Measurements from ENCODE around the gene SRGAP3. TPM values are rescaled to one million over a fixed set of nuclear protein-coding genes. Genes with fewer than 3 reads are reported as not detected.
A peak's percentile ranks its signal among the peaks of the same experiment; 100 is the strongest.

Gene SRGAP3
- total and polyA plus RNA-seq, 2 experiments from 2014 or later: 7.4 to 8.3 TPM

DNA sequence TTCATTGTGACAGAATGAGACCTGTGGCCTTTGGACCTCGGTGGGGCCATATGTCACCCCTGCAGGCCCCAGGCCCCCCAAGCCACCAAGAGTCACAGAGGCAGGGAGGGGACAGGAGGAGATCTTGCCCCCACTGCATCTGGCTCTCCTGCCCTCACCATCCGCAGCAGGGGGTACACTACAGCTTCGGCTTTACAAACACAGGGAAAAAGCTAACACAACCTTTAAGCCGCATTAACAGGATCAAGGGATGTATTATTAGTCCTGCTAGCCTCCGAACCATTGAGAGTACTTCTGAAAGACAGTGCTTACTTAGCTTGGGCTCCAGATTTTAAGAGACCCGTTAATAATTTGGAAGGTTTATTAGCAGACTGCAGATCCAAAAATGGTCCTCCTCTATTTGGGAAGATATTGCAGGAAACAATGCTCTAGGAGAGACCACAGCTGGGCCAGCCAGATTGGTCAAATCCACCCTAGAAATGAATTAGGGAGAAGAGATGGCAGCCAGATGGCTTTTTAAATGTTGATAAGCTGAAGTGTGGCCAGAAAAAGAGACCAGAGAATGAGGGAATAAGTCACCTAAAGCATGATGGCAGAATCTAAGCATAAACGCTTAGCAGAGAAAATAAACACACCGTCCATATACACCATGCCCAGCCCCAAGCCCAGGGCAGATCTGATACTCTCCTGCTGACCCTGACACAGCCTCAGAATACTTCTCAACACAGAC lies 31.5 kb downstream of the SRGAP3 start:
- H3K4me1 ChIP-seq (ENCODE audit: insufficient read depth): no peaks in the 10 kb centered on the region
- H3K36me3 ChIP-seq (replicated peaks; ENCODE audit: insufficient read depth, low read depth): no peaks in the 10 kb centered on the region
- H3K4me2 ChIP-seq: no peak overlapping the region
- TF ChIP-seq, protein P1, sequence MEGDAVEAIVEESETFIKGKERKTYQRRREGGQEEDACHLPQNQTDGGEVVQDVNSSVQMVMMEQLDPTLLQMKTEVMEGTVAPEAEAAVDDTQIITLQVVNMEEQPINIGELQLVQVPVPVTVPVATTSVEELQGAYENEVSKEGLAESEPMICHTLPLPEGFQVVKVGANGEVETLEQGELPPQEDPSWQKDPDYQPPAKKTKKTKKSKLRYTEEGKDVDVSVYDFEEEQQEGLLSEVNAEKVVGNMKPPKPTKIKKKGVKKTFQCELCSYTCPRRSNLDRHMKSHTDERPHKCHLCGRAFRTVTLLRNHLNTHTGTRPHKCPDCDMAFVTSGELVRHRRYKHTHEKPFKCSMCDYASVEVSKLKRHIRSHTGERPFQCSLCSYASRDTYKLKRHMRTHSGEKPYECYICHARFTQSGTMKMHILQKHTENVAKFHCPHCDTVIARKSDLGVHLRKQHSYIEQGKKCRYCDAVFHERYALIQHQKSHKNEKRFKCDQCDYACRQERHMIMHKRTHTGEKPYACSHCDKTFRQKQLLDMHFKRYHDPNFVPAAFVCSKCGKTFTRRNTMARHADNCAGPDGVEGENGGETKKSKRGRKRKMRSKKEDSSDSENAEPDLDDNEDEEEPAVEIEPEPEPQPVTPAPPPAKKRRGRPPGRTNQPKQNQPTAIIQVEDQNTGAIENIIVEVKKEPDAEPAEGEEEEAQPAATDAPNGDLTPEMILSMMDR (IDR thresholded peaks at IDR 0.05; ENCODE audit: poor library complexity): no peak
- TF ChIP-seq EZH2 (IDR thresholded peaks at IDR 0.05; ENCODE audit: borderline replicate concordance): no peak
- TF ChIP-seq EZH2phosphoT487 (IDR thresholded peaks at IDR 0.05; ENCODE audit: low read depth, severe bottlenecking, unreplicated experiment): no peak
- no peak overlapping the region for H3K27ac ChIP-seq
- DNase-seq (ENCODE audit: low spot score): no peak
- H2AFZ ChIP-seq: no peak overlapping the region
- no peak overlapping the region for H3K4me3 ChIP-seq
- 66% methylated on average over 8 of the region's 8 CpGs for WGBS (ENCODE audit: low lambda C conversion rate, missing lambda C conversion rate)
- no peaks in the 10 kb centered on the region for H3K9me2 ChIP-seq (replicated peaks; ENCODE audit: insufficient read depth)
- no peaks in the 10 kb centered on the region for H3K79me2 ChIP-seq
- H3K9me3 ChIP-seq (ENCODE audit: low read depth): no peaks in the 10 kb centered on the region
- no peaks in the 10 kb centered on the region for H3K27me3 ChIP-seq
- no peaks in the 10 kb centered on the region for H4K20me1 ChIP-seq (ENCODE audit: insufficient read depth, poor library complexity, severe bottlenecking)

DNA sequence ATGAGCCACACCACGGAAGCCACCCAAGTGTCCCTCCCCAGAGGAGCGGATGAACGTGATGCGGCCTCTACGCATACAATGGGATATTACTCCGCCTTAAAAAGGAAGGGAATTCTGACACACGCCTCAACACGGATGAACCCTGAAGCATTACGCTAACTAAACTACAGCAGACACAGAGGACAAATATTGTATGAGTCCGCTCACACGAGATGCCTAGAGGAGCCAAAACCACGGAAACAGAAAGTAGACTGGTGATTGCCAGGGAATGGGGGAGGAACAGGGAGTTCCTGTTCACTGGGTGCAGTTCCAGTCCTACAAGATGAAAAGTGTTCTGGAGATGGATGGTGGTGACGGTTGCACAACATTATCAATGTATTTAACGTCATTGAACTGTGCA lies 32.7 kb downstream of the SRGAP3 start:
- H4K20me1 ChIP-seq (ENCODE audit: insufficient read depth, poor library complexity, severe bottlenecking): no peaks in the 10 kb centered on the region
- TF ChIP-seq EZH2 (IDR thresholded peaks at IDR 0.05; ENCODE audit: borderline replicate concordance) (no peak), EZH2phosphoT487 (IDR thresholded peaks at IDR 0.05; ENCODE audit: low read depth, severe bottlenecking, unreplicated experiment) (no peak)
- TF ChIP-seq, protein P1 (IDR thresholded peaks at IDR 0.05; ENCODE audit: poor library complexity): no peak
- no peak overlapping the region for H3K4me2 ChIP-seq
- no peak for DNase-seq (ENCODE audit: low spot score)
- no peak overlapping the region for H3K27ac ChIP-seq
- no peaks in the 10 kb centered on the region for H3K79me2 ChIP-seq
- no peak overlapping the region for H3K4me3 ChIP-seq
- H3K4me1 ChIP-seq (ENCODE audit: insufficient read depth): no peaks in the 10 kb centered on the region
- no peaks in the 10 kb centered on the region for H3K9me3 ChIP-seq (ENCODE audit: low read depth)
- no peaks in the 10 kb centered on the region for H3K27me3 ChIP-seq
- no peaks in the 10 kb centered on the region for H3K9me2 ChIP-seq (replicated peaks; ENCODE audit: insufficient read depth)
- WGBS (ENCODE audit: low lambda C conversion rate, missing lambda C conversion rate): 96% methylated on average over 14 of the region's 14 CpGs
- H3K36me3 ChIP-seq (replicated peaks; ENCODE audit: insufficient read depth, low read depth): no peaks in the 10 kb centered on the region
- no peak overlapping the region for H2AFZ ChIP-seq

DNA sequence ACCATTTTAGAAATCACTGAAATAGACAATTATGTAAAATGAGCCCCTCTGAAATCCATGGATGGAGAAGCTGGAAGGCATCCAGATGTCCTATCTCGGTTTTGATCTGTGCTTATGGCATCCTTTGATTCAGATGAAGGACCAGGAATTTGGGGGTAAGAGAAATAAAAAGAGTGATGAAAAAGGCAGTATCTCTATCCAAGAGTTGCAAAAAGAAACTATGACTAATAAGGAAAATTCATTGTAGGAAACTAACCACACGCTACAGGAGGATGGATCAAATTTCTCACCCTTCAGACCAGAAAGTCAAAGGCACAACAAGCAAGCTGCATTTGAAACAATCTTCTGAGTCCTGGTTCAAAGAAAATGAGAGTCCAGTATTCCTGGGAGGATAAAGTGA lies 34.8 kb downstream of the SRGAP3 start:
- Histone ChIP-seq H3K4me1 (ENCODE audit: insufficient read depth) (no peaks in the 10 kb centered on the region), H3K36me3 (replicated peaks; ENCODE audit: insufficient read depth, low read depth) (no peaks in the 10 kb centered on the region), H2AFZ (no peak overlapping the region), H3K79me2 (no peaks in the 10 kb centered on the region), H3K9me2 (replicated peaks; ENCODE audit: insufficient read depth) (no peaks in the 10 kb centered on the region), H3K9me3 (ENCODE audit: low read depth) (no peaks in the 10 kb centered on the region), H3K27me3 (no peaks in the 10 kb centered on the region), H4K20me1 (ENCODE audit: insufficient read depth, poor library complexity, severe bottlenecking) (no peaks in the 10 kb centered on the region), H3K4me3 (no peak overlapping the region), H3K4me2 (no peak overlapping the region), H3K27ac (peak overlapping the region; percentile 6)
- 55% methylated on average over 2 of the region's 2 CpGs for WGBS (ENCODE audit: low lambda C conversion rate, missing lambda C conversion rate)
- TF ChIP-seq EZH2 (IDR thresholded peaks at IDR 0.05; ENCODE audit: borderline replicate concordance) (no peak), EZH2phosphoT487 (IDR thresholded peaks at IDR 0.05; ENCODE audit: low read depth, severe bottlenecking, unreplicated experiment) (no peak)
- TF ChIP-seq, protein P1 (IDR thresholded peaks at IDR 0.05; ENCODE audit: poor library complexity): no peak
- no peak for DNase-seq (ENCODE audit: low spot score)

Data from hepatocyte (in vitro differentiated cells).